ENCODE data around the gene GARRE1. TPM values are rescaled to one million over a fixed set of nuclear protein-coding genes. Genes with fewer than 3 reads are reported as not detected.

GARRE1 gene
- total RNA-seq, 2 donors from 2014 or later, result 13.0 to 26.7 TPM

GRCh38 chr19:34257559-34257924 lies 3.2 kb downstream of the GARRE1 start:
- DNase-seq, result no peak
- Histone ChIP-seq H3K9me3 (no peaks in the 10 kb centered on the region), H3K4me3 (no peak overlapping the region), H3K27me3 (no peaks in the 10 kb centered on the region), H3K9ac (ENCODE audit: low read depth in 2 of 2, low read length in 2 of 2) (no peak overlapping the region), H3K27ac (no peak overlapping the region), H3K36me3 (no peaks in the 10 kb centered on the region), H3K4me1 (no peaks in the 10 kb centered on the region)
- intact Hi-C loops (cut with DNase I), result no loop called here
- TF ChIP-seq CTCF (IDR thresholded peaks at IDR 0.05), result no peak

- no peak overlapping the region for H3K27ac ChIP-seq
- no peaks in the 10 kb centered on the region for H3K27me3 ChIP-seq
- H3K4me1 ChIP-seq, result no peaks in the 10 kb centered on the region
- DNase-seq, result no peak
- intact Hi-C loops (cut with DNase I), result no loop called here
- H3K4me3 ChIP-seq, result no peak overlapping the region
- no peak for TF ChIP-seq CTCF (IDR thresholded peaks at IDR 0.05)
- no peaks in the 10 kb centered on the region for H3K9me3 ChIP-seq
- no peak overlapping the region for H3K9ac ChIP-seq (ENCODE audit: low read depth in 2 of 2, low read length in 2 of 2)
- no peaks in the 10 kb centered on the region for H3K36me3 ChIP-seq
These were observed 5.2 kb downstream of the GARRE1 start for GRCh38 chr19:34259367-34260095.

GRCh38 chr19:34260771-34261173 lies 6.4 kb downstream of the GARRE1 start:
- H3K27me3 ChIP-seq, result no peaks in the 10 kb centered on the region
- no peak overlapping the region for H3K4me3 ChIP-seq
- H3K27ac ChIP-seq, result no peak overlapping the region
- no peak for DNase-seq
- intact Hi-C loops (cut with DNase I), result no loop called here
- no peak for TF ChIP-seq CTCF (IDR thresholded peaks at IDR 0.05)
- no peaks in the 10 kb centered on the region for H3K9me3 ChIP-seq
- H3K4me1 ChIP-seq, result no peaks in the 10 kb centered on the region
- no peaks in the 10 kb centered on the region for H3K36me3 ChIP-seq
- H3K9ac ChIP-seq (ENCODE audit: low read depth in 2 of 2, low read length in 2 of 2), result no peak overlapping the region

- no peak for DNase-seq
- Histone ChIP-seq H3K36me3 (no peaks in the 10 kb centered on the region), H3K4me3 (no peak overlapping the region), H3K9ac (ENCODE audit: low read depth in 2 of 2, low read length in 2 of 2) (no peak overlapping the region), H3K4me1 (no peaks in the 10 kb centered on the region), H3K9me3 (no peaks in the 10 kb centered on the region), H3K27ac (no peak overlapping the region), H3K27me3 (no peaks in the 10 kb centered on the region)
- TF ChIP-seq CTCF (IDR thresholded peaks at IDR 0.05), result no peak
- intact Hi-C loops (cut with DNase I), result no loop called here
These were observed 7.2 kb downstream of the GARRE1 start for GRCh38 chr19:34261334-34262109.

- Histone ChIP-seq H3K9ac (ENCODE audit: low read depth in 2 of 2, low read length in 2 of 2) (no peak overlapping the region), H3K4me1 (no peaks in the 10 kb centered on the region), H3K27ac (no peak overlapping the region), H3K36me3 (no peaks in the 10 kb centered on the region), H3K4me3 (no peak overlapping the region), H3K27me3 (no peaks in the 10 kb centered on the region), H3K9me3 (no peaks in the 10 kb centered on the region)
- DNase-seq, result no peak
- intact Hi-C loops (cut with DNase I), result no loop called here
- TF ChIP-seq CTCF (IDR thresholded peaks at IDR 0.05), result no peak
These were observed 9.4 kb downstream of the GARRE1 start for GRCh38 chr19:34263745-34264237.
